Peyer's patch (tissue), 4 donors: ENCODE results near the gene ERC2.

Experiments used
- POLR2A ChIP-seq, 2 donors: fragments of 450-650 bp; IDR thresholded peaks; one replicate each; pipeline ENCODE4 v1.5.1; 2017; ENCODE audit warnings: antibody characterized with exemption in 2 of 2, mild to moderate bottlenecking in 2 of 2, moderate library complexity in 2 of 2
- TF ChIP-seq, protein P1 (sequence below), 6 experiments: fragments of 450-650 bp in 4 of 6; fragments of 200-600 bp in 2 of 6; sonication (generic) in 1 of 6; IDR thresholded peaks; one replicate each; pipeline ENCODE4 v1.5.1; 2017 to 2019; ENCODE audit warnings: antibody characterized with exemption in 6 of 6, mild to moderate bottlenecking in 3 of 6, moderate library complexity in 1 of 6

GRCh38 chr3:56096999-56097398 lies 371.3 kb downstream of the ERC2 start:
- no peak for TF ChIP-seq POLR2A (IDR thresholded peaks at IDR 0.05)
- TF ChIP-seq, protein P1, sequence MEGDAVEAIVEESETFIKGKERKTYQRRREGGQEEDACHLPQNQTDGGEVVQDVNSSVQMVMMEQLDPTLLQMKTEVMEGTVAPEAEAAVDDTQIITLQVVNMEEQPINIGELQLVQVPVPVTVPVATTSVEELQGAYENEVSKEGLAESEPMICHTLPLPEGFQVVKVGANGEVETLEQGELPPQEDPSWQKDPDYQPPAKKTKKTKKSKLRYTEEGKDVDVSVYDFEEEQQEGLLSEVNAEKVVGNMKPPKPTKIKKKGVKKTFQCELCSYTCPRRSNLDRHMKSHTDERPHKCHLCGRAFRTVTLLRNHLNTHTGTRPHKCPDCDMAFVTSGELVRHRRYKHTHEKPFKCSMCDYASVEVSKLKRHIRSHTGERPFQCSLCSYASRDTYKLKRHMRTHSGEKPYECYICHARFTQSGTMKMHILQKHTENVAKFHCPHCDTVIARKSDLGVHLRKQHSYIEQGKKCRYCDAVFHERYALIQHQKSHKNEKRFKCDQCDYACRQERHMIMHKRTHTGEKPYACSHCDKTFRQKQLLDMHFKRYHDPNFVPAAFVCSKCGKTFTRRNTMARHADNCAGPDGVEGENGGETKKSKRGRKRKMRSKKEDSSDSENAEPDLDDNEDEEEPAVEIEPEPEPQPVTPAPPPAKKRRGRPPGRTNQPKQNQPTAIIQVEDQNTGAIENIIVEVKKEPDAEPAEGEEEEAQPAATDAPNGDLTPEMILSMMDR (IDR thresholded peaks at IDR 0.05) = no peak
